H1 (cell line): ENCODE results near the gene CDKN2C. TPM values are rescaled to one million over a fixed set of nuclear protein-coding genes. Genes with fewer than 3 reads are reported as not detected.

Experiments used
- CTCF ChIA-PET: fragments of 300-600 bp; sonication (Branson Sonifier 250); formaldehyde crosslinking; loops from one replicate; lab custom pipeline; 2021; ENCODE audit not compliant: partially characterized antibody; lab: Charles Lee
- POLR2A ChIA-PET: fragments of 300-600 bp; sonication (Branson Sonifier 250); formaldehyde crosslinking; loops from one replicate; lab custom pipeline; 2021; ENCODE audit warnings: inconsistent platforms; ENCODE audit not compliant: partially characterized antibody; lab: Charles Lee
- DNase-seq, 2 experiments: peaks; one replicate each; pipeline versions ENCODE4 v3.0.0 to v3.0.0-alpha.2; 2010 to 2022; ENCODE audit warnings: low spot score in 2 of 2, low read depth in 1 of 2, mixed read lengths in 1 of 2
- FAIRE-seq: peaks from 2 replicates; lab custom pipeline; 2011; peaks lifted over from hg19 to GRCh38; lab: Jason Lieb, UNC
- H2AFZ ChIP-seq: 2 replicates; pipeline ENCODE4 v1.8.1; 2012; ENCODE audit warnings: low read length, inconsistent platforms
- H2AK5ac ChIP-seq: 2 replicates; pipeline ENCODE4 v1.6.1; 2013; ENCODE audit warnings: low read depth, low read length
- H2BK120ac ChIP-seq: replicated peaks from 2 replicates; pipeline ENCODE3; 2013; ENCODE audit warnings: low read depth, low read length, inconsistent platforms
- H2BK12ac ChIP-seq: 2 replicates; pipeline ENCODE4 v1.6.1; 2013; ENCODE audit warnings: low read depth, low read length
- H2BK15ac ChIP-seq: 2 replicates; pipeline ENCODE4 v1.6.1; 2013; ENCODE audit warnings: low read length
- H2BK20ac ChIP-seq: 2 replicates; pipeline ENCODE4 v1.6.1; 2013; ENCODE audit warnings: low read length
- H2BK5ac ChIP-seq: 2 replicates; pipeline ENCODE4 v1.6.1; 2013; ENCODE audit warnings: low read depth, low read length
- H3K14ac ChIP-seq: 2 replicates; pipeline ENCODE4 v1.6.1; 2013; ENCODE audit warnings: inconsistent platforms; ENCODE audit not compliant: insufficient read length
- H3K18ac ChIP-seq: 2 replicates; pipeline ENCODE4 v1.6.1; 2013; ENCODE audit warnings: low read length; ENCODE audit errors: extremely low read depth
- H3K23ac ChIP-seq: 2 replicates; pipeline ENCODE4 v1.6.1; 2013; ENCODE audit warnings: inconsistent platforms; ENCODE audit not compliant: insufficient read length
- H3K23me2 ChIP-seq: 2 replicates; pipeline ENCODE4 v1.6.1; 2013; ENCODE audit warnings: low read depth, low read length
- H3K27ac ChIP-seq: 2 replicates; pipeline ENCODE4 v1.6.1; 2011; ENCODE audit warnings: low read depth, low read length, inconsistent platforms
- H3K27me3 ChIP-seq, 4 experiments: replicated peaks in 1 of 4; 1 replicate in 1 of 4; 2 replicates in 3 of 4; pipeline versions ENCODE4 v1.6.1 to v1.8.1; 2011 to 2013; ENCODE audit warnings: low read length in 3 of 4, mild to moderate bottlenecking in 3 of 4, inconsistent platforms in 2 of 4, mixed read lengths in 2 of 4, moderate library complexity in 1 of 4; ENCODE audit not compliant: control insufficient read depth in 3 of 4, insufficient read depth in 3 of 4; ENCODE audit errors: extremely low read depth in 1 of 4
- H3K36me3 ChIP-seq, 4 experiments: 2 replicates each; pipeline versions ENCODE4 v1.6.1 to v1.8.1; 2011 to 2013; ENCODE audit warnings: mild to moderate bottlenecking in 4 of 4, low read length in 3 of 4, moderate library complexity in 2 of 4, control low read depth in 1 of 4, inconsistent platforms in 1 of 4; ENCODE audit not compliant: insufficient read depth in 4 of 4, control insufficient read depth in 2 of 4
- H3K4ac ChIP-seq: replicated peaks from 2 replicates; pipeline ENCODE3; 2013; ENCODE audit warnings: low read length, low read depth, mixed read lengths, inconsistent platforms; ENCODE audit not compliant: insufficient read length
- H3K4me1 ChIP-seq, 4 experiments: replicated peaks in 1 of 4; 1 replicate in 1 of 4; 2 replicates in 3 of 4; pipeline versions ENCODE4 v1.6.1 to v1.8.1; 2011 to 2013; ENCODE audit warnings: low read length in 3 of 4, inconsistent platforms in 2 of 4, mixed read lengths in 1 of 4; ENCODE audit not compliant: insufficient read depth in 4 of 4, control insufficient read depth in 3 of 4
- H3K4me2 ChIP-seq, 2 experiments: 2 replicates each; pipeline versions ENCODE4 v1.6.1 to v1.8.1; 2011 to 2013; ENCODE audit warnings: low read depth in 2 of 2, low read length in 2 of 2, control low read depth in 1 of 2, inconsistent platforms in 1 of 2, mild to moderate bottlenecking in 1 of 2; ENCODE audit not compliant: insufficient read depth in 1 of 2
- H3K4me3 ChIP-seq, 4 experiments: fragments of 200-600, 300-600 bp in 1 of 4; sonication (generic), shearing (Covaris generic), sonication (Bioruptor Twin) in 1 of 4; 2 replicates each; pipeline versions ENCODE4 v1.5.1 to v1.8.1; 2011 to 2016; ENCODE audit warnings: low read length in 4 of 4, low read depth in 3 of 4, control low read depth in 2 of 4, inconsistent platforms in 2 of 4, mild to moderate bottlenecking in 2 of 4, mixed read lengths in 1 of 4, moderate library complexity in 1 of 4; ENCODE audit not compliant: insufficient read depth in 2 of 4; ENCODE audit errors: extremely low read depth in 1 of 4
- H3K56ac ChIP-seq: replicated peaks from 2 replicates; pipeline ENCODE3; 2013; ENCODE audit warnings: low read depth, mild to moderate bottlenecking, mixed read lengths, low read length, inconsistent platforms; ENCODE audit not compliant: insufficient read length
- H3K79me1 ChIP-seq: 2 replicates; pipeline ENCODE4 v1.6.1; 2013; ENCODE audit warnings: low read depth, low read length, control low read depth
- H3K79me2 ChIP-seq, 2 experiments: 2 replicates each; pipeline versions ENCODE4 v1.6.1 to v1.8.1; 2012 to 2013; ENCODE audit warnings: low read length in 2 of 2, mild to moderate bottlenecking in 2 of 2, inconsistent platforms in 1 of 2; ENCODE audit not compliant: insufficient read depth in 2 of 2, control insufficient read depth in 1 of 2
- H3K9ac ChIP-seq, 4 experiments: replicated peaks in 1 of 4; 1 replicate in 1 of 4; 2 replicates in 3 of 4; pipeline versions ENCODE4 v1.6.1 to v1.8.1; 2011 to 2013; ENCODE audit warnings: low read depth in 3 of 4, low read length in 3 of 4, control low read depth in 2 of 4, mild to moderate bottlenecking in 2 of 4, moderate library complexity in 2 of 4, inconsistent platforms in 1 of 4; ENCODE audit errors: extremely low read depth in 1 of 4
- H3K9me3 ChIP-seq, 2 experiments: 2 replicates each; pipeline versions ENCODE4 v1.6.1 to v1.8.1; 2012 to 2013; ENCODE audit warnings: mild to moderate bottlenecking in 2 of 2, moderate library complexity in 2 of 2, control low read depth in 1 of 2, inconsistent platforms in 1 of 2, low read depth in 1 of 2, low read length in 1 of 2, mixed read lengths in 1 of 2; ENCODE audit not compliant: insufficient read depth in 2 of 2
- H4K20me1 ChIP-seq, 2 experiments: replicated peaks in 1 of 2; 2 replicates each; pipeline versions ENCODE3 to v1.8.1; 2011 to 2013; ENCODE audit warnings: inconsistent platforms in 2 of 2, low read length in 2 of 2, mild to moderate bottlenecking in 1 of 2; ENCODE audit not compliant: insufficient read depth in 2 of 2, control insufficient read depth in 1 of 2
- H4K5ac ChIP-seq: 2 replicates; pipeline ENCODE4 v1.6.1; 2013; ENCODE audit warnings: low read length, low read depth, mixed read lengths, inconsistent platforms; ENCODE audit not compliant: insufficient read length
- H4K8ac ChIP-seq: 2 replicates; pipeline ENCODE4 v1.8.0; 2013; ENCODE audit warnings: mild to moderate bottlenecking, moderate library complexity, low read length, inconsistent platforms; ENCODE audit not compliant: insufficient read depth; ENCODE audit errors: extremely low read depth
- H4K91ac ChIP-seq: replicated peaks from 2 replicates; pipeline ENCODE3; 2013; ENCODE audit warnings: low read length, mixed read lengths, inconsistent platforms; ENCODE audit not compliant: insufficient read length
- CBX5 ChIP-seq: fragments of 300-800, 300-1000 bp; sonication (generic); IDR thresholded peaks from 2 replicates; pipeline ENCODE4 v1.7.1; 2016; ENCODE audit warnings: antibody characterized with exemption, low read length, low read depth
- CHD2 ChIP-seq: IDR thresholded peaks from 2 replicates; pipeline ENCODE4 v1.6.1; 2012; ENCODE audit warnings: low read length, improper control_type of control experiment
- EGR1 ChIP-seq: IDR thresholded peaks from 2 replicates; pipeline ENCODE4 v1.6.1; 2011; ENCODE audit warnings: low read depth, low read length, borderline replicate concordance
- EP300 ChIP-seq, 2 experiments: IDR thresholded peaks; 1 replicate in 1 of 2; 2 replicates in 1 of 2; pipeline ENCODE4 v1.6.1; 2011 to 2012; ENCODE audit warnings: low read depth in 2 of 2, low read length in 2 of 2, mild to moderate bottlenecking in 2 of 2, borderline replicate concordance in 1 of 2, inconsistent platforms in 1 of 2, moderate library complexity in 1 of 2
- KDM1A ChIP-seq: fragments of 200-600, 300-600 bp; sonication (generic); IDR thresholded peaks from 2 replicates; pipeline ENCODE4 v1.7.1; 2016; ENCODE audit warnings: mild to moderate bottlenecking, low read length, borderline replicate concordance
- MAFK ChIP-seq: IDR thresholded peaks from 2 replicates; pipeline ENCODE4 v1.6.1; 2012; ENCODE audit warnings: low read depth, mild to moderate bottlenecking, improper control_type of control experiment, low read length
- RNF2 ChIP-seq: fragments of 200-900, 300-1000 bp; sonication (generic); IDR thresholded peaks from 2 replicates; pipeline ENCODE4 v1.7.1; 2016; ENCODE audit warnings: borderline replicate concordance, low read depth, mild to moderate bottlenecking, antibody characterized with exemption, low read length; ENCODE audit not compliant: poor library complexity, severe bottlenecking; ENCODE audit errors: missing control alignments
- SUZ12 ChIP-seq: fragments of 200-600 bp; sonication (generic); IDR thresholded peaks from 2 replicates; pipeline ENCODE4 v1.6.1; 2012; ENCODE audit warnings: mild to moderate bottlenecking, inconsistent platforms, low read length, moderate library complexity, mixed read lengths
- WGBS, 2 experiments: shearing (Covaris generic) in 1 of 2; methylation state at CpG; one replicate each; pipeline versions ENCODE4 v1.1.6 to v1.1.7; 2013 to 2015; ENCODE audit warnings: low lambda C conversion rate in 2 of 2, mixed read lengths in 2 of 2, inconsistent platforms in 1 of 2, low coverage in 1 of 2, missing lambda C conversion rate in 1 of 2; ENCODE audit not compliant: insufficient replicate concordance in 2 of 2, insufficient coverage in 1 of 2, insufficient read length in 1 of 2; ENCODE audit errors: extremely low coverage in 1 of 2, missing lambda C conversion rate in 1 of 2; 5-methylcytosine and 5-hydroxymethylcytosine counted together
- polyA plus RNA-seq, 7 experiments: library from polyadenylated mRNA; depleted of rRNA in 3 of 7; stranded (reverse) in 5 of 7; unstranded in 2 of 7; fragments of >200 nt in 5 of 7; fragments of 200-250 nt in 2 of 7; gene quantifications; 1 replicate in 5 of 7; 2 replicates in 1 of 7; 4 replicates in 1 of 7; pipeline versions ENCODE4 v1.2.1 to v1.2.3, GENCODE V29; 2011 to 2013; ENCODE audit warnings: missing spikeins in 2 of 7, mixed read lengths in 2 of 7
- total RNA-seq: library from RNA; stranded (reverse); fragmentation: NEBNext Ultra II Directional; extraction: Animal tissue kit (Norgen Biotek cat#: 25700); gene quantifications from 2 replicates; pipeline ENCODE4 v1.2.1, GENCODE V29; 2021
- TF ChIP-seq, protein P1 (sequence below): IDR thresholded peaks from 2 replicates; pipeline ENCODE4 v1.6.1; 2012; ENCODE audit warnings: inconsistent platforms

Gene CDKN2C
- total and polyA plus RNA-seq, 2 of the 8 experiments (the other 6 are each of a cell fraction or from before 2014, with no cell fraction given), result not detected

DNA sequence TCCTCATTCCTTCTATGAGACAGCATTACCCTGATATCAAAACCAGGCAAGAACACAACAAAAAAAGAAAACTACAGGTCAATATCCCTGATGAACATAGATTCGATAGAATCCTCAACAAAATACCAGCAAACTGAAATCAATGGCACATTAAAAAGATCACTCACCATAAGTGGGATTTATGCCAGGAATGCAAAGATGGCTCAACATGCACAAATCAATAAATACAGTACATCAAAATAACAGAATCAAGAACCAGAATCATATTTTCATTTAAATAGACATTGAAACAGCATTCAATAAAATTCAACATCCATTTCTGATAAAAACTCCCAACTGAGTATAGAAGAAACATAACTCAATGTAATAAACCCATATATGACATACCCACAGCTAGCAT lies 46.5 kb upstream of the CDKN2C start:
- POLR2A ChIA-PET, result no interaction called here
- no peak overlapping the region for H3K14ac ChIP-seq
- FAIRE-seq (no peak), DNase-seq (no peak)
- no peak overlapping the region for H3K4ac ChIP-seq
- no peak overlapping the region for H2BK12ac ChIP-seq
- H3K9ac ChIP-seq, result no peak overlapping the region
- peaks cover 2% of the 10 kb centered on the region; the same call in 1 of the 2 replicates for H3K79me1 ChIP-seq
- peaks cover 0 to 64% of the 10 kb centered on the region in 2 experiments; a peak in 2 of 4 replicates for H3K79me2 ChIP-seq
- no peak overlapping the region for H3K27ac ChIP-seq
- no peak overlapping the region for H3K4me2 ChIP-seq
- H4K20me1 ChIP-seq, result no peaks in the 10 kb centered on the region
- no peaks in the 10 kb centered on the region for H3K4me1 ChIP-seq
- H2BK15ac ChIP-seq, result no peak overlapping the region
- H2AK5ac ChIP-seq, result no peak overlapping the region
- H4K5ac ChIP-seq, result no peak overlapping the region
- H4K91ac ChIP-seq, result no peak overlapping the region
- H2BK5ac ChIP-seq, result no peak overlapping the region
- no peak overlapping the region for H2BK20ac ChIP-seq
- TF ChIP-seq EP300 (IDR thresholded peaks at IDR 0.05; ENCODE audit: borderline replicate concordance in 1 of 2, low read depth in 2 of 2, low read length in 2 of 2), result no peak
- TF ChIP-seq MAFK, result no peak
- TF ChIP-seq, protein P1, sequence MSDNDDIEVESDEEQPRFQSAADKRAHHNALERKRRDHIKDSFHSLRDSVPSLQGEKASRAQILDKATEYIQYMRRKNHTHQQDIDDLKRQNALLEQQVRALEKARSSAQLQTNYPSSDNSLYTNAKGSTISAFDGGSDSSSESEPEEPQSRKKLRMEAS, result no peak
- no peak for TF ChIP-seq EGR1
- no peak for TF ChIP-seq SUZ12
- TF ChIP-seq KDM1A, result no peak
- no peak for TF ChIP-seq CBX5
- TF ChIP-seq CHD2, result no peak
- TF ChIP-seq RNF2, result no peak
- no peak overlapping the region for H2AFZ ChIP-seq
- no peak overlapping the region for H3K23ac ChIP-seq
- no peak overlapping the region for H4K8ac ChIP-seq
- H3K23me2 ChIP-seq, result no peaks in the 10 kb centered on the region
- WGBS, 2 experiments, result 83% methylated on average over 1 of the region's 1 CpG; no CpG with 5 or more reads in 1 of the 2 experiments
- no peaks in the 10 kb centered on the region for H3K9me3 ChIP-seq
- H3K56ac ChIP-seq, result no peak overlapping the region
- no peaks in the 10 kb centered on the region for H3K27me3 ChIP-seq
- CTCF ChIA-PET, result interaction anchor here (0.7 kb wide), 1 partner anchor 268 kb away, joined by 4 read pairs; no protein-coding TSS in a partner anchor
- H3K18ac ChIP-seq, result no peak overlapping the region
- no peak overlapping the region for H3K4me3 ChIP-seq
- H3K36me3 ChIP-seq, result no peaks in the 10 kb centered on the region
- H2BK120ac ChIP-seq, result no peak overlapping the region
